ENCODE measurements around the gene DXO.
"Not testable (repeated sequence)": the region's sequence is repeated elsewhere in the genome, so short reads cannot be mapped to it uniquely, and the experiment has no call there.

Gene DXO

DNA sequence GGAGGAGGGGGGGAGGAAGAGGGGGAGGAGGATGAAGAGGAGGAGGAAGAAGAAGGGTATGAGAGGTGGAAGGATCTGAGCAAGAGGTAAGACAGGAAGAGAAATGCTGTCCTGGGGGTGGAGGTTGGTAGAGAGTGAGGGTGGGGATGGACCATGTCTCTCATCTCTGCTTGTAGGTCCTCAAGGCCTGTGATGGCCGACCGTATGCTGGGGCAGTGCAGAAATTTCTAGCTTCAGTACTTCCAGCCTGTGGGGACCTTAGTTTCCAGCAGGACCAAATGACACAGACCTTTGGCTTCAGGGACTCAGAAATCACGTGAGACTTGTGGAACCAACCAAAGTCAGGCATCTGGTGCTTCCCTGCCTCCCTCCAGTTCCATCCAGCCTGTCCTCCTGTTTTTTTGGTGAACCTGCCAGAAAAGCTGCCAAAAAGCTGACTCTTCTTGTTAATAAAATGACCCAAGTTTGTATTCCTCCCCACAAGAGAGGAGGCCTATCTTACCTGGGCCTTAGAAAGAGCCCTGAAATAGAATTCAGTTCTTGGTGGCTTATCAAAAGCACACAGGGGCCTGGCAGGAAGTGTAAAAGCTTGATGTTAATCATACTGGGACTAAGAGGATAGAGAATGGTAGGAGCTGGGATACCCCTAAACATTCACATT, 7.4 kb upstream of the DXO start:
- H3K27ac ChIP-seq (ENCODE audit: low read length), result no peak overlapping the region
- no peaks in the 10 kb centered on the region for H4K20me1 ChIP-seq (ENCODE audit: insufficient read depth, low read length)
- H3K36me3 ChIP-seq (ENCODE audit: insufficient read depth, low read length), result peaks cover 9% of the 10 kb centered on the region
- H3K9me3 ChIP-seq (ENCODE audit: insufficient read depth, low read length, severe bottlenecking), result no peaks in the 10 kb centered on the region
- H3K4me1 ChIP-seq (ENCODE audit: insufficient read depth, low read length), result no peaks in the 10 kb centered on the region
- no peaks in the 10 kb centered on the region for H3K27me3 ChIP-seq (ENCODE audit: insufficient read depth, low read length, poor library complexity)
- DNase-seq (no peak), ATAC-seq (ENCODE audit: insufficient read depth, low read depth) (0 out of 3 replicates have a peak, but pooled peaks have one; percentile 14)
- no peak for TF ChIP-seq EZH2 (IDR thresholded peaks at IDR 0.05; ENCODE audit: borderline replicate concordance, low read depth, low read length, severe bottlenecking)
- TF ChIP-seq, protein P1, sequence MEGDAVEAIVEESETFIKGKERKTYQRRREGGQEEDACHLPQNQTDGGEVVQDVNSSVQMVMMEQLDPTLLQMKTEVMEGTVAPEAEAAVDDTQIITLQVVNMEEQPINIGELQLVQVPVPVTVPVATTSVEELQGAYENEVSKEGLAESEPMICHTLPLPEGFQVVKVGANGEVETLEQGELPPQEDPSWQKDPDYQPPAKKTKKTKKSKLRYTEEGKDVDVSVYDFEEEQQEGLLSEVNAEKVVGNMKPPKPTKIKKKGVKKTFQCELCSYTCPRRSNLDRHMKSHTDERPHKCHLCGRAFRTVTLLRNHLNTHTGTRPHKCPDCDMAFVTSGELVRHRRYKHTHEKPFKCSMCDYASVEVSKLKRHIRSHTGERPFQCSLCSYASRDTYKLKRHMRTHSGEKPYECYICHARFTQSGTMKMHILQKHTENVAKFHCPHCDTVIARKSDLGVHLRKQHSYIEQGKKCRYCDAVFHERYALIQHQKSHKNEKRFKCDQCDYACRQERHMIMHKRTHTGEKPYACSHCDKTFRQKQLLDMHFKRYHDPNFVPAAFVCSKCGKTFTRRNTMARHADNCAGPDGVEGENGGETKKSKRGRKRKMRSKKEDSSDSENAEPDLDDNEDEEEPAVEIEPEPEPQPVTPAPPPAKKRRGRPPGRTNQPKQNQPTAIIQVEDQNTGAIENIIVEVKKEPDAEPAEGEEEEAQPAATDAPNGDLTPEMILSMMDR (IDR thresholded peaks at IDR 0.05; ENCODE audit: borderline replicate concordance, extremely low read depth, low read length, poor library complexity, severe bottlenecking), result no peak
- no peak overlapping the region for H3K4me2 ChIP-seq (ENCODE audit: insufficient read depth, low read length)
- H3K9ac ChIP-seq (ENCODE audit: low read depth, low read length), result no peak overlapping the region
- H3K79me2 ChIP-seq (ENCODE audit: insufficient read depth, low read length), result no peaks in the 10 kb centered on the region
- H3K4me3 ChIP-seq (ENCODE audit: low read depth in 1 of 2, low read length in 2 of 2), result no peak overlapping the region
- H2AFZ ChIP-seq (ENCODE audit: low read depth, low read length), result no peak overlapping the region

DNA sequence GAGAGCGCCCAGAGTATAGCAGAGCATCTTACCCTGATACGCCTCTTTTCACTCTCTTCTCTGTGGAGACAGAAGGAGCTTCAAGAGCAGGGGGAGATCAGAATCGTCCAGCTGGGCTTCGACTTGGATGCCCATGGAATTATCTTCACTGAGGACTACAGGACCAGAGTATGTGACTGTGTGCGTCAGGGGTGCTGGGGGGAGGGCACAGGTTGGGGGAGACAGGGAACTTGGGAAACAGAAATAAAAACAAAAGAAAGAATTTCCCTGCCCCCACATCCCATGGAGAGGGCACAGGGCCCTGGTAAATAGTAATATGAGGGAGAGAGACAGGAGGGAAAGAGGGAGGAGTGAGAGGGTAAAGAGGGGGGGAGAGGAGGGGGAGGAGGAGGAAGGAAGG, 6.9 kb upstream of the DXO start:
- Histone ChIP-seq H3K27ac (ENCODE audit: low read length) (no peak overlapping the region), H3K4me1 (ENCODE audit: insufficient read depth, low read length) (peaks cover 1% of the 10 kb centered on the region; the same call in 1 of the 2 replicates), H3K4me2 (ENCODE audit: insufficient read depth, low read length) (no peak overlapping the region), H3K9ac (ENCODE audit: low read depth, low read length) (no peak overlapping the region), H4K20me1 (ENCODE audit: insufficient read depth, low read length) (no peaks in the 10 kb centered on the region), H3K27me3 (ENCODE audit: insufficient read depth, low read length, poor library complexity) (no peaks in the 10 kb centered on the region), H3K36me3 (ENCODE audit: insufficient read depth, low read length) (peaks cover 9% of the 10 kb centered on the region), H3K4me3 (ENCODE audit: low read depth in 1 of 2, low read length in 2 of 2) (no peak overlapping the region), H3K9me3 (ENCODE audit: insufficient read depth, low read length, severe bottlenecking) (no peaks in the 10 kb centered on the region), H2AFZ (ENCODE audit: low read depth, low read length) (no peak overlapping the region), H3K79me2 (ENCODE audit: insufficient read depth, low read length) (peaks cover 2% of the 10 kb centered on the region)
- ATAC-seq (ENCODE audit: insufficient read depth, low read depth) (0 out of 3 replicates have a peak, but pooled peaks have one; percentile 24), DNase-seq (no peak)
- TF ChIP-seq, protein P1 (IDR thresholded peaks at IDR 0.05; ENCODE audit: borderline replicate concordance, extremely low read depth, low read length, poor library complexity, severe bottlenecking), result no peak
- no peak for TF ChIP-seq EZH2 (IDR thresholded peaks at IDR 0.05; ENCODE audit: borderline replicate concordance, low read depth, low read length, severe bottlenecking)

- TF ChIP-seq, protein P1 (IDR thresholded peaks at IDR 0.05; ENCODE audit: borderline replicate concordance, extremely low read depth, low read length, poor library complexity, severe bottlenecking), result no peak
- no peak for TF ChIP-seq EZH2 (IDR thresholded peaks at IDR 0.05; ENCODE audit: borderline replicate concordance, low read depth, low read length, severe bottlenecking)
- H3K27me3 ChIP-seq (ENCODE audit: insufficient read depth, low read length, poor library complexity), result no peaks in the 10 kb centered on the region
- H3K9me3 ChIP-seq (ENCODE audit: insufficient read depth, low read length, severe bottlenecking), result no peaks in the 10 kb centered on the region
- H3K4me2 ChIP-seq (ENCODE audit: insufficient read depth, low read length), result no peak overlapping the region
- DNase-seq (no peak), ATAC-seq (ENCODE audit: insufficient read depth, low read depth) (no peak)
- no peak overlapping the region for H3K9ac ChIP-seq (ENCODE audit: low read depth, low read length)
- H3K79me2 ChIP-seq (ENCODE audit: insufficient read depth, low read length), result peaks cover 11% of the 10 kb centered on the region
- H3K36me3 ChIP-seq (ENCODE audit: insufficient read depth, low read length), result peaks cover 9% of the 10 kb centered on the region
- no peak overlapping the region for H3K27ac ChIP-seq (ENCODE audit: low read length)
- H3K4me3 ChIP-seq (ENCODE audit: low read depth in 1 of 2, low read length in 2 of 2), result no peak overlapping the region
- H4K20me1 ChIP-seq (ENCODE audit: insufficient read depth, low read length), result no peaks in the 10 kb centered on the region
- H3K4me1 ChIP-seq (ENCODE audit: insufficient read depth, low read length), result peaks cover 10% of the 10 kb centered on the region
- H2AFZ ChIP-seq (ENCODE audit: low read depth, low read length), result no peak overlapping the region
Observed at GRCh38 chr6:31977816-31978431, 6.0 kb upstream of the DXO start.

DNA sequence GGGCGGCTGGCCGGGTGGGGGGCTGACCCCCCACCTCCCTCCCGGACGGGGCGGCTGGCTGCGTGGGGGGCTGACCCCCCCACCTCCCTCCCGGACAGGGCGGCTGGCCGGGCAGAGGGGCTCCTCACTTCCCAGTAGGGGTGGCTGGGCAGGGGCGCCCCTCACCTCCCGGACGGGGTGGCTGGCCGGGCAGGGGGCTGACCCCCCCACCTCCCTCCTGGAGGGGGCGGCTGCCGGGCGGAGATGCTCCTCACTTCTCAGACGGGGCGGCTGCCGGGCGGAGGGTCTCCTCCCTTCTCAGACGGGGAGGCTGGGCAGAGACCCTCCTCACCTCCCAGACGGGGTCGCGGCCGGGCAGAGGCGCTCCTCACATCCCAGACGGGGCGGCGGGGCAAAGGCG, 4.1 kb upstream of the DXO start:
- H3K4me3 ChIP-seq (ENCODE audit: low read depth in 1 of 2, low read length in 2 of 2); ATAC-seq (ENCODE audit: insufficient read depth, low read depth); H3K27me3 ChIP-seq (ENCODE audit: insufficient read depth, low read length, poor library complexity); H2AFZ ChIP-seq (ENCODE audit: low read depth, low read length); H3K36me3 ChIP-seq (ENCODE audit: insufficient read depth, low read length); DNase-seq; H4K20me1 ChIP-seq (ENCODE audit: insufficient read depth, low read length); H3K9me3 ChIP-seq (ENCODE audit: insufficient read depth, low read length, severe bottlenecking); H3K9ac ChIP-seq (ENCODE audit: low read depth, low read length); H3K27ac ChIP-seq (ENCODE audit: low read length); H3K4me2 ChIP-seq (ENCODE audit: insufficient read depth, low read length): not testable (repeated sequence)
- peaks cover 22% of the 10 kb centered on the region for H3K4me1 ChIP-seq (ENCODE audit: insufficient read depth, low read length)
- peaks cover 24% of the 10 kb centered on the region for H3K79me2 ChIP-seq (ENCODE audit: insufficient read depth, low read length)
